Ovary (tissue), 3 donors: Measurements from ENCODE around the gene OXCT2.
"Not testable (repeated sequence)": the region's sequence is repeated elsewhere in the genome, so short reads cannot be mapped to it uniquely, and the experiment has no call there.

Experiments
- EP300 ChIP-seq: sonication (generic); formaldehyde crosslinking; IDR thresholded peaks from one replicate; pipeline ENCODE4 v1.6.1; 2017; ENCODE audit warnings: antibody characterized with exemption
- POLR2A ChIP-seq: fragments of 450-650 bp; IDR thresholded peaks from one replicate; pipeline ENCODE4 v1.6.1; 2017; ENCODE audit warnings: antibody characterized with exemption, mild to moderate bottlenecking, moderate library complexity
- TF ChIP-seq, protein P1 (sequence below), 3 donors: fragments of 450-650 bp in 2 of 3; fragments of 200-600 bp in 1 of 3; IDR thresholded peaks; one replicate each; pipeline versions ENCODE4 v1.5.1 to v1.8.0; 2016 to 2022; ENCODE audit warnings: antibody characterized with exemption in 3 of 3, mild to moderate bottlenecking in 1 of 3
- donor health status: DM: no; HTN: no; CAD: no.

GRCh38 chr1:39771022-39771532 lies at the start of gene OXCT2:
- TF ChIP-seq, protein P1, sequence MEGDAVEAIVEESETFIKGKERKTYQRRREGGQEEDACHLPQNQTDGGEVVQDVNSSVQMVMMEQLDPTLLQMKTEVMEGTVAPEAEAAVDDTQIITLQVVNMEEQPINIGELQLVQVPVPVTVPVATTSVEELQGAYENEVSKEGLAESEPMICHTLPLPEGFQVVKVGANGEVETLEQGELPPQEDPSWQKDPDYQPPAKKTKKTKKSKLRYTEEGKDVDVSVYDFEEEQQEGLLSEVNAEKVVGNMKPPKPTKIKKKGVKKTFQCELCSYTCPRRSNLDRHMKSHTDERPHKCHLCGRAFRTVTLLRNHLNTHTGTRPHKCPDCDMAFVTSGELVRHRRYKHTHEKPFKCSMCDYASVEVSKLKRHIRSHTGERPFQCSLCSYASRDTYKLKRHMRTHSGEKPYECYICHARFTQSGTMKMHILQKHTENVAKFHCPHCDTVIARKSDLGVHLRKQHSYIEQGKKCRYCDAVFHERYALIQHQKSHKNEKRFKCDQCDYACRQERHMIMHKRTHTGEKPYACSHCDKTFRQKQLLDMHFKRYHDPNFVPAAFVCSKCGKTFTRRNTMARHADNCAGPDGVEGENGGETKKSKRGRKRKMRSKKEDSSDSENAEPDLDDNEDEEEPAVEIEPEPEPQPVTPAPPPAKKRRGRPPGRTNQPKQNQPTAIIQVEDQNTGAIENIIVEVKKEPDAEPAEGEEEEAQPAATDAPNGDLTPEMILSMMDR (IDR thresholded peaks at IDR 0.05), result not testable (repeated sequence)
- not testable (repeated sequence) for TF ChIP-seq POLR2A, EP300
